Liver (tissue), 9 donors: ENCODE measurements around the gene C22orf23. TPM values are rescaled to one million over a fixed set of nuclear protein-coding genes. Genes with fewer than 3 reads are reported as not detected.

ENCODE experiments used
- DNase-seq: peaks from one replicate; pipeline ENCODE4 v3.0.0-alpha.2; 2017; ENCODE audit warnings: low spot score
- H3K27ac ChIP-seq, 2 donors: one replicate each; pipeline ENCODE4 v1.7.0; 2013; ENCODE audit warnings: inconsistent platforms in 2 of 2, low read length in 2 of 2, control low read depth in 1 of 2, low read depth in 1 of 2, mild to moderate bottlenecking in 1 of 2
- H3K27me3 ChIP-seq, 4 donors: one replicate each; pipeline versions ENCODE4 v1.6.1 to v1.7.0; 2013; ENCODE audit warnings: low read length in 3 of 4, inconsistent platforms in 1 of 4, mild to moderate bottlenecking in 1 of 4, moderate library complexity in 1 of 4; ENCODE audit not compliant: control insufficient read depth in 4 of 4, insufficient read depth in 4 of 4
- H3K36me3 ChIP-seq, 4 donors: one replicate each; pipeline versions ENCODE4 v1.6.1 to v1.7.0; 2013; ENCODE audit warnings: low read length in 3 of 4, mild to moderate bottlenecking in 3 of 4, low read depth in 1 of 4, moderate library complexity in 1 of 4; ENCODE audit not compliant: control insufficient read depth in 4 of 4, insufficient read depth in 3 of 4
- H3K4me1 ChIP-seq, 4 donors: one replicate each; pipeline versions ENCODE4 v1.6.1 to v1.7.0; 2013; ENCODE audit warnings: low read length in 3 of 4, mild to moderate bottlenecking in 3 of 4, moderate library complexity in 1 of 4; ENCODE audit not compliant: control insufficient read depth in 4 of 4, insufficient read depth in 4 of 4
- H3K4me3 ChIP-seq, 3 donors: one replicate each; pipeline versions ENCODE4 v1.6.1 to v1.7.0; 2013; ENCODE audit warnings: low read length in 3 of 3, control low read depth in 1 of 3, low read depth in 1 of 3, mild to moderate bottlenecking in 1 of 3
- H3K9ac ChIP-seq, 2 donors: one replicate each; pipeline ENCODE4 v1.7.0; 2013; ENCODE audit warnings: low read length in 2 of 2, mild to moderate bottlenecking in 2 of 2, moderate library complexity in 2 of 2, control low read depth in 1 of 2, low read depth in 1 of 2
- H3K9me3 ChIP-seq, 4 donors: one replicate each; pipeline versions ENCODE4 v1.6.1 to v1.7.0; 2013; ENCODE audit warnings: low read length in 3 of 4; ENCODE audit not compliant: control insufficient read depth in 4 of 4
- ATF3 ChIP-seq: IDR thresholded peaks from 2 replicates; pipeline ENCODE4 v1.6.1; 2016; ENCODE audit warnings: antibody characterized with exemption
- CTCF ChIP-seq: fragments of 150-350 bp; IDR thresholded peaks from 2 replicates; pipeline ENCODE4 v1.5.1; 2017; ENCODE audit warnings: improper control_type of control experiment, low read depth, low read length; ENCODE audit not compliant: missing input control
- EGR1 ChIP-seq, 2 donors: IDR thresholded peaks; 2 replicates each; pipeline ENCODE4 v1.6.1; 2016 to 2018; ENCODE audit warnings: antibody characterized with exemption in 2 of 2, low read depth in 2 of 2
- FOXA1 ChIP-seq: IDR thresholded peaks from 2 replicates; pipeline ENCODE4 v1.6.1; 2016; ENCODE audit warnings: antibody characterized with exemption
- FOXA2 ChIP-seq: IDR thresholded peaks from 2 replicates; pipeline ENCODE4 v1.6.1; 2016; ENCODE audit warnings: antibody characterized with exemption
- GABPA ChIP-seq, 2 donors: IDR thresholded peaks in 1 of 2; conservative IDR thresholded peaks in 1 of 2; 2 replicates each; pipeline ENCODE4 v1.6.1; 2016; ENCODE audit warnings: antibody characterized with exemption in 2 of 2, mild to moderate bottlenecking in 1 of 2, moderate library complexity in 1 of 2
- HNF4A ChIP-seq, 2 donors: conservative IDR thresholded peaks; 2 replicates each; pipeline ENCODE4 v1.6.1; 2016; ENCODE audit warnings: antibody characterized with exemption in 2 of 2, mild to moderate bottlenecking in 2 of 2
- HNF4G ChIP-seq: IDR thresholded peaks from 2 replicates; pipeline ENCODE4 v1.6.1; 2016; ENCODE audit warnings: antibody characterized with exemption
- JUND ChIP-seq, 2 donors: IDR thresholded peaks; 2 replicates each; pipeline ENCODE4 v1.6.1; 2016; ENCODE audit warnings: antibody characterized with exemption in 2 of 2
- MAX ChIP-seq: IDR thresholded peaks from 2 replicates; pipeline ENCODE4 v1.6.1; 2016; ENCODE audit warnings: antibody characterized with exemption
- NR2F2 ChIP-seq: IDR thresholded peaks from 2 replicates; pipeline ENCODE4 v1.6.1; 2016; ENCODE audit warnings: antibody characterized with exemption
- RAD21 ChIP-seq, 2 donors: IDR thresholded peaks; 2 replicates each; pipeline ENCODE4 v1.6.1; 2016; ENCODE audit warnings: antibody characterized with exemption in 2 of 2, mild to moderate bottlenecking in 2 of 2
- REST ChIP-seq: IDR thresholded peaks from 2 replicates; pipeline ENCODE4 v1.6.1; 2016; ENCODE audit warnings: antibody characterized with exemption, mild to moderate bottlenecking
- RXRA ChIP-seq, 2 donors: IDR thresholded peaks; 2 replicates each; pipeline ENCODE4 v1.6.1; 2017 to 2018; ENCODE audit warnings: antibody characterized with exemption in 2 of 2, mild to moderate bottlenecking in 1 of 2
- SP1 ChIP-seq: IDR thresholded peaks from 2 replicates; pipeline ENCODE4 v1.6.1; 2018; ENCODE audit warnings: antibody characterized with exemption, mild to moderate bottlenecking
- TAF1 ChIP-seq: conservative IDR thresholded peaks from 2 replicates; pipeline ENCODE4 v1.6.1; 2016; ENCODE audit warnings: antibody characterized with exemption, mild to moderate bottlenecking
- YY1 ChIP-seq: IDR thresholded peaks from 2 replicates; pipeline ENCODE4 v1.6.1; 2016; ENCODE audit warnings: antibody characterized with exemption, mild to moderate bottlenecking
- ZBTB33 ChIP-seq: IDR thresholded peaks from 2 replicates; pipeline ENCODE4 v1.6.1; 2016; ENCODE audit warnings: antibody characterized with exemption
- WGBS: extraction: QIAGEN DNeasy Blood & Tissue Kit; methylation state at CpG from one replicate; pipeline ENCODE4 v1.1.7; 2013; 5-methylcytosine and 5-hydroxymethylcytosine counted together
- polyA plus RNA-seq, 2 donors: library from polyadenylated mRNA; stranded (reverse) in 1 of 2; unstranded in 1 of 2; fragments of 200-250 nt in 1 of 2; fragments of >200 nt in 1 of 2; fragmentation: Nextera tagmentation in 1 of 2; extraction: Ambion mirVana in 1 of 2; gene quantifications; one replicate each; pipeline versions ENCODE4 v1.2.1 to v1.2.3, GENCODE V29; 2013 to 2015
- total RNA-seq, 2 donors: library from RNA; depleted of rRNA; stranded (reverse); fragments of >200 nt; gene quantifications; one replicate each; pipeline ENCODE4 v1.2.3, GENCODE V29; 2014
- donor health status: healthy.
- donor health status: healthy.
- donor health status: healthy.
- donor health status: healthy.
- donor health status: healthy.

The C22orf23 gene
- total RNA-seq (not detected), polyA plus RNA-seq (under 1 TPM in 1 of 2 donors, not detected in 1; 0.02 TPM)

- peak in 1 of 2 donors; percentile 3 for TF ChIP-seq RXRA (IDR thresholded peaks at IDR 0.05)
- TF ChIP-seq FOXA1: no peak
- TF ChIP-seq RAD21 (IDR thresholded peaks at IDR 0.05): no peak
- no peak for TF ChIP-seq SP1
- TF ChIP-seq GABPA (IDR thresholded peaks at IDR 0.05 in 1 of 2, conservative IDR thresholded peaks at IDR 0.05 in 1 of 2): peak in 1 of 2 donors; percentile 89
- TF ChIP-seq NR2F2: no peak
- no peak for TF ChIP-seq ATF3
- no peak for TF ChIP-seq HNF4G
- no peak for TF ChIP-seq EGR1 (IDR thresholded peaks at IDR 0.05; ENCODE audit: low read depth in 2 of 2)
- TF ChIP-seq JUND (IDR thresholded peaks at IDR 0.05): no peak
- no peak for TF ChIP-seq TAF1
- TF ChIP-seq MAX: no peak
- TF ChIP-seq ZBTB33: no peak
- TF ChIP-seq FOXA2: no peak
- no peak for TF ChIP-seq CTCF
- TF ChIP-seq HNF4A (conservative IDR thresholded peaks at IDR 0.05): no peak
- TF ChIP-seq REST: no peak
- peak; percentile 18 for TF ChIP-seq YY1
- no peaks in the 10 kb centered on the region for H3K9me3 ChIP-seq
- peak within 1 kb of the TSS; percentile 68 to 79 for H3K9ac ChIP-seq
- peak within 1 kb of the TSS; percentile 40 to 67 for H3K27ac ChIP-seq
- peak within 1 kb of the TSS; percentile 72 to 88 (median 78) for H3K4me3 ChIP-seq
- peaks cover 0 to 18% (median 6%) of the 10 kb centered on the region in 4 donors for H3K36me3 ChIP-seq
- DNase-seq: peak; percentile 96
- H3K27me3 ChIP-seq: no peaks in the 10 kb centered on the region
- under 1% methylated on average over 52 of the region's 52 CpGs for WGBS
- H3K4me1 ChIP-seq: peaks cover 5 to 44% (median 33%) of the 10 kb centered on the region in 4 donors
These were observed at the start of gene C22orf23, which contains the start of gene POLR2F for GRCh38 chr22:37953437-37954179. Gene C22orf23, minus strand, starts transcription at chr22:37953601. Its CDS starts 452 bp downstream, at chr22:37953149. Gene POLR2F, plus strand, starts transcription at chr22:37953699. Its CDS starts 89 bp downstream, at chr22:37953788.
